K562 (cell line): Measurements from ENCODE around the gene RRH. TPM values are rescaled to one million over a fixed set of nuclear protein-coding genes. Genes with fewer than 3 reads are reported as not detected.
A peak's percentile ranks its signal among the peaks of the same experiment; 100 is the strongest.

Experiments used
- ATAC-seq: fragments of 200-7000 bp; cut with Tn5 transposase; 3 replicates; pipeline ENCODE4 v1.9.1; 2020; ENCODE audit warnings: moderate library complexity
- BruUV-seq: library from RNA; stranded (reverse); fragments of 400-500 nt; replicated peaks from 2 replicates; lab custom pipeline; 2021; lab: Mats Ljungman, UMichigan
- CTCF ChIA-PET: fragments of 300-600 bp; formaldehyde crosslinking; extraction: SDS; loops from one replicate; lab custom pipeline; 2021; ENCODE audit warnings: low intra/inter-chr PET ratio; lab: Yijun Ruan, JAX
- POLR2A ChIA-PET: fragments of 300-600, 350-650 bp; sonication (Branson Sonifier 250); formaldehyde crosslinking; extraction: SDS; loops from one replicate; lab custom pipeline; 2021; ENCODE audit warnings: antibody characterized with exemption, inconsistent platforms; lab: Yijun Ruan, JAX
- DNase-seq, 4 experiments: peaks; one replicate each; pipeline versions ENCODE4 v3.0.0 to v3.0.0-alpha.2; 2011 to 2018; ENCODE audit warnings: low spot score in 3 of 4, mixed read lengths in 3 of 4; ENCODE audit errors: extremely low read depth in 1 of 4
- FAIRE-seq: peaks from 2 replicates; lab custom pipeline; 2011; peaks lifted over from hg19 to GRCh38; lab: Jason Lieb, UNC
- H2AFZ ChIP-seq: 2 replicates; pipeline ENCODE4 v1.6.0; 2011; ENCODE audit warnings: low read depth, low read length, control low read depth, inconsistent platforms
- H3K27ac ChIP-seq: fragments of 200-600 bp; 3 replicates; pipeline ENCODE4 v1.8.0; 2011; ENCODE audit warnings: low read depth, mild to moderate bottlenecking, control low read depth, inconsistent platforms, low read length, moderate library complexity, mixed read lengths; ENCODE audit errors: extremely low read depth
- H3K27me3 ChIP-seq, 2 experiments: fragments of 300-600 bp in 1 of 2; 2 replicates in 1 of 2; 3 replicates in 1 of 2; pipeline versions ENCODE4 v1.6.0 to v1.8.0; 2011; ENCODE audit warnings: inconsistent platforms in 2 of 2, low read length in 2 of 2, mild to moderate bottlenecking in 1 of 2, mixed read lengths in 1 of 2, moderate library complexity in 1 of 2; ENCODE audit not compliant: control insufficient read depth in 2 of 2, insufficient read depth in 2 of 2
- H3K36me3 ChIP-seq: fragments of 300-600 bp; 3 replicates; pipeline ENCODE4 v1.8.0; 2011; ENCODE audit warnings: mild to moderate bottlenecking, low read length, inconsistent platforms; ENCODE audit not compliant: control insufficient read depth, insufficient read depth
- H3K4me1 ChIP-seq, 2 experiments: fragments of 200-600 bp in 1 of 2; replicated peaks in 1 of 2; 2 replicates in 1 of 2; 3 replicates in 1 of 2; pipeline versions ENCODE4 v1.5.1 to v1.8.0; 2011; ENCODE audit warnings: inconsistent platforms in 2 of 2, low read length in 2 of 2, mild to moderate bottlenecking in 1 of 2, mixed read lengths in 1 of 2, moderate library complexity in 1 of 2; ENCODE audit not compliant: control insufficient read depth in 2 of 2, insufficient read depth in 2 of 2
- H3K4me2 ChIP-seq: 2 replicates; pipeline ENCODE4 v1.6.1; 2011; ENCODE audit warnings: low read length, control low read depth, inconsistent platforms, mixed read lengths; ENCODE audit not compliant: insufficient read depth
- H3K4me3 ChIP-seq: fragments of 200-600 bp; sonication (generic), shearing (Covaris generic); 2 replicates; pipeline ENCODE4 v1.5.1; 2016; ENCODE audit warnings: control low read depth, inconsistent platforms
- H3K79me2 ChIP-seq: fragments of 200-600 bp; 3 replicates; pipeline ENCODE4 v1.8.0; 2011; ENCODE audit warnings: low read length, inconsistent platforms; ENCODE audit not compliant: control insufficient read depth, insufficient read depth
- H3K9ac ChIP-seq, 2 experiments: 2 replicates each; pipeline versions ENCODE4 v1.6.0 to v1.6.1; 2011; ENCODE audit warnings: low read depth in 2 of 2, low read length in 2 of 2, control low read depth in 1 of 2, inconsistent platforms in 1 of 2, mild to moderate bottlenecking in 1 of 2, mixed read lengths in 1 of 2; ENCODE audit not compliant: insufficient read depth in 1 of 2
- H3K9me1 ChIP-seq: one replicate; pipeline ENCODE4 v1.6.0; 2011; ENCODE audit warnings: inconsistent platforms, mild to moderate bottlenecking, low read length, moderate library complexity; ENCODE audit not compliant: control insufficient read depth, insufficient read depth
- H3K9me3 ChIP-seq: replicated peaks from 2 replicates; pipeline ENCODE4 v1.5.1; 2011; ENCODE audit warnings: low read depth, low read length, inconsistent platforms; ENCODE audit not compliant: control insufficient read depth, insufficient read depth
- H4K20me1 ChIP-seq: replicated peaks from 2 replicates; pipeline ENCODE4 v1.6.1; 2011; ENCODE audit warnings: low read length, inconsistent platforms, mixed read lengths; ENCODE audit not compliant: control insufficient read depth, insufficient read depth
- CBFA2T2 ChIP-seq: fragments of 450-650 bp; conservative IDR thresholded peaks from 2 replicates; pipeline ENCODE4 v1.6.1; 2017; ENCODE audit warnings: mild to moderate bottlenecking
- FOXK2 ChIP-seq, 2 experiments: fragments of 450-650 bp; IDR thresholded peaks in 1 of 2; conservative IDR thresholded peaks in 1 of 2; 2 replicates each; pipeline ENCODE4 v1.6.1; 2016; ENCODE audit warnings: low read depth in 2 of 2, mild to moderate bottlenecking in 1 of 2
- MXI1 ChIP-seq: IDR thresholded peaks from 2 replicates; pipeline ENCODE4 v1.6.1; 2011; ENCODE audit warnings: low read depth, mild to moderate bottlenecking, improper control_type of control experiment, low read length
- NCOA6 ChIP-seq: fragments of 450-650 bp; IDR thresholded peaks from 2 replicates; pipeline ENCODE4 v1.6.1; 2017; ENCODE audit warnings: mild to moderate bottlenecking
- NFE2 ChIP-seq: IDR thresholded peaks from 2 replicates; pipeline ENCODE4 v1.6.1; 2014; ENCODE audit warnings: antibody characterized with exemption, low read depth
- NFIC ChIP-seq: fragments of 450-650 bp; IDR thresholded peaks from 2 replicates; pipeline ENCODE4 v1.6.1; 2017; ENCODE audit warnings: mild to moderate bottlenecking, inconsistent platforms
- NKRF ChIP-seq: fragments of 450-650 bp; IDR thresholded peaks from 2 replicates; pipeline ENCODE4 v1.6.1; 2016; ENCODE audit warnings: borderline replicate concordance
- PHF20 ChIP-seq: fragments of 450-650 bp; IDR thresholded peaks from 2 replicates; pipeline ENCODE4 v1.6.1; 2018; ENCODE audit not compliant: partially characterized antibody
- RBM14 ChIP-seq: fragments of 200-400 bp; formaldehyde crosslinking; IDR thresholded peaks from 2 replicates; pipeline ENCODE4 v1.6.1; 2018; ENCODE audit warnings: low read depth, mild to moderate bottlenecking, low read length, moderate library complexity, borderline replicate concordance; ENCODE audit not compliant: insufficient read depth
- ZBTB34 ChIP-seq: fragments of 250-450 bp; sonication (Bioruptor Pico); IDR thresholded peaks from 2 replicates; pipeline ENCODE4 v1.8.0; 2021; ENCODE audit warnings: mild to moderate bottlenecking, moderate library complexity
- WGBS: fragments of 100-300 bp; shearing (Covaris generic); methylation state at CpG from one replicate; pipeline ENCODE4 v1.1.6; 2016; ENCODE audit warnings: low coverage, mixed read lengths; ENCODE audit not compliant: insufficient coverage; ENCODE audit errors: missing lambda C conversion rate; 5-methylcytosine and 5-hydroxymethylcytosine counted together
- in situ Hi-C: fragments of 300-500 bp; cut with MboI; formaldehyde crosslinking; loops from 4 replicates; pipeline ENCODE4 v1.15.0; 2018; ENCODE audit warnings: inconsistent platforms, mixed read lengths
- intact Hi-C: fragments of 100-400 bp; cut with micrococcal nuclease; formaldehyde crosslinking; loops from 2 replicates; pipeline ENCODE4 v1.14.2; 2022
- polyA plus RNA-seq, 8 experiments: library from polyadenylated mRNA; depleted of rRNA in 4 of 8; stranded (reverse) in 5 of 8; unstranded in 3 of 8; fragments of >200 nt; fragmentation: Nextera tagmentation in 2 of 8; fragmentation: Illumina TruSeq in 1 of 8; extraction: Ambion mirVana in 2 of 8; extraction: Trizol in 1 of 8; gene quantifications; 2 replicates each; pipeline versions ENCODE4 v1.2.1 to v1.2.3, GENCODE V29; 2011 to 2014; ENCODE audit warnings: inconsistent platforms in 1 of 8, missing spikeins in 1 of 8
- total RNA-seq, 7 experiments: library from RNA; depleted of rRNA in 6 of 7; stranded (reverse); fragments of >200 nt in 6 of 7; fragmentation: Illumina TruSeq in 2 of 7; extraction: Trizol in 2 of 7; gene quantifications; 2 replicates each; pipeline versions ENCODE4 v1.2.1 to v1.2.3, GENCODE V29; 2011 to 2021; ENCODE audit warnings: low replicate concordance in 1 of 7

Gene RRH
- total and polyA plus RNA-seq, 9 of the 15 experiments (the other 6 are each of a cell fraction or from before 2014, with no cell fraction given) = 0.04 to 0.31 (median 0.12) TPM; not detected in 3

GRCh38 chr4:109801895-109802319 lies 25.9 kb upstream of the RRH start, which contains the start of gene CFI:
Gene CFI, minus strand, starts transcription at chr4:109801999. Its CDS starts 28 bp downstream, at chr4:109801971.
- TF ChIP-seq FOXK2 (conservative IDR thresholded peaks at IDR 0.05 in 1 of 2, IDR thresholded peaks at IDR 0.05 in 1 of 2; ENCODE audit: low read depth in 2 of 2) (no peak), NFE2 (no peak), NFIC (peak; percentile 42)
- Histone ChIP-seq H3K79me2 (no peaks in the 10 kb centered on the region), H3K36me3 (no peaks in the 10 kb centered on the region), H3K4me2 (no peak within 1 kb of the TSS), H2AFZ (peak within 1 kb of the TSS; percentile 51), H3K27me3 (no peaks in the 10 kb centered on the region), H3K9me1 (no peaks in the 10 kb centered on the region), H3K9me3 (no peaks in the 10 kb centered on the region), H3K4me1 (no peaks in the 10 kb centered on the region; a peak in 3 of 5 replicates), H3K4me3 (no peak within 1 kb of the TSS), H4K20me1 (no peaks in the 10 kb centered on the region), H3K27ac (no peak within 1 kb of the TSS), H3K9ac (no peak within 1 kb of the TSS)
- peak; percentile 29 for FAIRE-seq
- BruUV-seq = no TSS peak
- intact Hi-C loops = loop anchor here (5.0 kb wide), 1 partner anchor 375 kb away; no protein-coding TSS in a partner anchor
- in situ Hi-C loops = no loop called here
- WGBS = 45% methylated on average over 2 of the region's 2 CpGs
- POLR2A ChIA-PET = interaction anchor here (2.1 kb wide), 1 partner anchor 13 kb away, joined by 8 read pairs; the partner anchor contains the start of gene GAR1
- peak in 1 of 4 experiments; percentile 21 for DNase-seq
- CTCF ChIA-PET = no interaction called here
- ATAC-seq = no peak

GRCh38 chr4:109803924-109804571 lies 23.7 kb upstream of the RRH start:
- H3K4me3 ChIP-seq = no peak overlapping the region
- ATAC-seq = peak; percentile 85
- FAIRE-seq = peak; percentile 75
- H3K36me3 ChIP-seq = no peaks in the 10 kb centered on the region
- no peaks in the 10 kb centered on the region for H3K27me3 ChIP-seq
- no peaks in the 10 kb centered on the region for H3K9me1 ChIP-seq
- no peaks in the 10 kb centered on the region for H4K20me1 ChIP-seq
- intact Hi-C loops (loop anchor here (5.0 kb wide), 1 partner anchor 377 kb away; no protein-coding TSS in a partner anchor), in situ Hi-C loops (no loop called here)
- BruUV-seq = no TSS peak
- H3K4me2 ChIP-seq = no peak overlapping the region
- WGBS = 0% methylated on average over 4 of the region's 4 CpGs
- H2AFZ ChIP-seq = no peak overlapping the region
- peak in 2 of 4 experiments; percentile 29 to 57 for DNase-seq
- H3K4me1 ChIP-seq = no peaks in the 10 kb centered on the region; a peak in 3 of 5 replicates
- POLR2A ChIA-PET = interaction anchor here (1.0 kb wide), 1 partner anchor 8 kb away, joined by 3 read pairs; no protein-coding TSS in a partner anchor
- CTCF ChIA-PET = interaction anchor here (0.8 to 1.7 kb wide), 4 partner anchors 96 to 377 kb away, joined by 3 to 7 read pairs (median 4); partner anchors contain the start of gene CASP6
- H3K9me3 ChIP-seq = no peaks in the 10 kb centered on the region
- H3K9ac ChIP-seq = no peak overlapping the region
- H3K79me2 ChIP-seq = no peaks in the 10 kb centered on the region
- no peak overlapping the region for H3K27ac ChIP-seq
- TF ChIP-seq CBFA2T2 (no peak), ZBTB34 (CRISPR knock-in tag) (no peak), NCOA6 (no peak), MXI1 (no peak), RBM14 (no peak), PHF20 (no peak), NKRF (no peak)
